DND-41 (cell line): ENCODE results near the gene RPGRIP1L.

Experiments
- CTCF ChIP-seq: IDR thresholded peaks from 2 replicates; pipeline ENCODE4 v1.5.1; 2012; ENCODE audit warnings: borderline replicate concordance, low read length, moderate library complexity, mild to moderate bottlenecking; ENCODE audit not compliant: poor library complexity, severe bottlenecking; ENCODE audit errors: extremely low read depth
- EZH2 ChIP-seq: IDR thresholded peaks from 3 replicates; pipeline ENCODE4 v1.6.1; 2012; ENCODE audit warnings: borderline replicate concordance, low read depth, mild to moderate bottlenecking, moderate library complexity, low read length, inconsistent platforms; ENCODE audit not compliant: severe bottlenecking

DNA sequence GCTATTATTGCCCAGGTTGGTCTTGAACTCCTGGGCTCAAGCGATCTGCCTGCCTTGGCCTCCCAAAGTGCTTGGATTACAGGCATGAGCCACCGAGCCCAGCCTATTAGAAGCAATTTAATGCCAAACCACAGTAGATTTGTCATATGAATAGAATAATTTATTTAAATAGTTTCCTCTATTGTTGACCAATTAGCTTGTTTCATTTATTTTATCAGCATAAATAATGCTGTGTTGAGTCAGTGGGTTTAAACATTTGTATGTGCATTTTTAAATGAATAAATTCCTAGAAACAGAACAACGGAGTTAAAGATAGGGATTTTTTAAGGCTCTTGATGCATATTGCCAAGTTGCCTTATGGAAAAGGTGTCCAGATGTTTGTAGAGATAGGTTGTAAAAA, 27.0 kb upstream of the RPGRIP1L start:
- no peak for TF ChIP-seq CTCF
- no peak for TF ChIP-seq EZH2
